Body of pancreas (tissue), 4 donors: ENCODE measurements around the gene CADPS.

ENCODE experiments used
- POLR2A ChIP-seq, 3 donors: fragments of 450-650 bp; IDR thresholded peaks; one replicate each; pipeline ENCODE4 v1.6.1; 2016; ENCODE audit warnings: antibody characterized with exemption in 3 of 3, mild to moderate bottlenecking in 2 of 3
- TF ChIP-seq, protein P1 (sequence below), 7 experiments: fragments of 450-650 bp in 4 of 7; fragments of 200-600 bp in 3 of 7; sonication (generic) in 3 of 7; IDR thresholded peaks; one replicate each; pipeline ENCODE4 v1.5.1; 2016 to 2019; ENCODE audit warnings: antibody characterized with exemption in 7 of 7

GRCh38 chr3:62655056-62655690 is 220.0 kb downstream of the CADPS start:
- TF ChIP-seq, protein P1, sequence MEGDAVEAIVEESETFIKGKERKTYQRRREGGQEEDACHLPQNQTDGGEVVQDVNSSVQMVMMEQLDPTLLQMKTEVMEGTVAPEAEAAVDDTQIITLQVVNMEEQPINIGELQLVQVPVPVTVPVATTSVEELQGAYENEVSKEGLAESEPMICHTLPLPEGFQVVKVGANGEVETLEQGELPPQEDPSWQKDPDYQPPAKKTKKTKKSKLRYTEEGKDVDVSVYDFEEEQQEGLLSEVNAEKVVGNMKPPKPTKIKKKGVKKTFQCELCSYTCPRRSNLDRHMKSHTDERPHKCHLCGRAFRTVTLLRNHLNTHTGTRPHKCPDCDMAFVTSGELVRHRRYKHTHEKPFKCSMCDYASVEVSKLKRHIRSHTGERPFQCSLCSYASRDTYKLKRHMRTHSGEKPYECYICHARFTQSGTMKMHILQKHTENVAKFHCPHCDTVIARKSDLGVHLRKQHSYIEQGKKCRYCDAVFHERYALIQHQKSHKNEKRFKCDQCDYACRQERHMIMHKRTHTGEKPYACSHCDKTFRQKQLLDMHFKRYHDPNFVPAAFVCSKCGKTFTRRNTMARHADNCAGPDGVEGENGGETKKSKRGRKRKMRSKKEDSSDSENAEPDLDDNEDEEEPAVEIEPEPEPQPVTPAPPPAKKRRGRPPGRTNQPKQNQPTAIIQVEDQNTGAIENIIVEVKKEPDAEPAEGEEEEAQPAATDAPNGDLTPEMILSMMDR (IDR thresholded peaks at IDR 0.05): no peak
- TF ChIP-seq POLR2A (IDR thresholded peaks at IDR 0.05): no peak
